Progenitor cell of endocrine pancreas (in vitro differentiated cells): ENCODE results near the gene FRRS1. TPM values are rescaled to one million over a fixed set of nuclear protein-coding genes. Genes with fewer than 3 reads are reported as not detected.

ENCODE experiments used
- DNase-seq: peaks from one replicate; pipeline ENCODE4 v3.0.0; 2021; ENCODE audit warnings: low spot score; ENCODE audit not compliant: unreplicated experiment
- H3K27ac Mint-ChIP-seq: 2 replicates; pipeline ENCODE4 v1.8.0; 2021; ENCODE audit warnings: mild to moderate bottlenecking, moderate library complexity, mixed read lengths
- H3K27me3 Mint-ChIP-seq: 2 replicates; pipeline ENCODE4 v1.8.0; 2021; ENCODE audit warnings: mixed read lengths
- H3K36me3 Mint-ChIP-seq: 2 replicates; pipeline ENCODE4 v1.8.0; 2022; ENCODE audit warnings: mixed read lengths; ENCODE audit not compliant: insufficient read depth
- H3K4me1 Mint-ChIP-seq: 2 replicates; pipeline ENCODE4 v1.8.0; 2021; ENCODE audit warnings: low read depth, mixed read lengths
- H3K4me3 Mint-ChIP-seq: 2 replicates; pipeline ENCODE4 v1.8.0; 2021; ENCODE audit warnings: low read depth, mild to moderate bottlenecking, moderate library complexity, mixed read lengths
- H3K9me3 Mint-ChIP-seq: 2 replicates; pipeline ENCODE4 v1.8.0; 2021; ENCODE audit warnings: low read depth, mixed read lengths
- CTCF ChIP-seq: fragments of 200-600 bp; sonication (generic); IDR thresholded peaks from one replicate; pipeline ENCODE4 v1.5.0; 2021; ENCODE audit warnings: antibody characterized with exemption, mild to moderate bottlenecking; ENCODE audit not compliant: unreplicated experiment
- total RNA-seq: library from RNA; stranded (reverse); gene quantifications from 2 replicates; pipeline ENCODE4 v1.2.1, GENCODE V29; 2021

Gene FRRS1
- total RNA-seq, 1 donor from 2014 or later: 8.6 TPM

DNA sequence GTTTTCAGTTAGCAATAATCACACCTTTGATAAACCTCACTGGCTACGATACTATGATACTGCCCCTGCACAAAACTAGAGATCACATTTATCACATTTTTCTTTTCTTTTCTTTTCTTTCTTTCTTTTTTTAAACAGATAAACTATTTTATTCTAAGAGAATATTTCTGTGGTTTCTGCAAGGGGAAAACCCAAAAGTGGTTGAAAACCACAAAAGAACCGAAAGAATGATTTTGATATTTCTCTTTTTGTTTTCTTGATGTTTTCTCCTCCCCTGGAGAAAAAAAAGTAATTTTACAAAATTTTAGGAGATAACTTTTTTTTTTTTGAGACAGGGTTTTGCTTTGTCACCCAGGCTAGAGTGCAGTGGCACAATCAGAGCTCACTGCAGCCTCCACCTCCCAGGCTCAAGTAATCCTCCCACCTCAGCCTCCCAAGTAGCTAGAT, 18.4 kb upstream of the FRRS1 start:
- Mint-ChIP-seq H3K4me1 (no peaks in the 10 kb centered on the region), H3K4me3 (no peak overlapping the region)
- TF ChIP-seq CTCF: no peak

GRCh38 chr1:99784143-99784542, 17.7 kb upstream of the FRRS1 start:
- Mint-ChIP-seq H3K4me3 (no peak overlapping the region), H3K36me3 (no peaks in the 10 kb centered on the region), H3K9me3 (no peaks in the 10 kb centered on the region), H3K4me1 (no peaks in the 10 kb centered on the region), H3K27ac (no peak overlapping the region), H3K27me3 (no peaks in the 10 kb centered on the region)
- no peak for TF ChIP-seq CTCF
- DNase-seq: no peak

More for the DNA sequence above, 18.4 kb upstream of the FRRS1 start:
- no peaks in the 10 kb centered on the region for H3K27me3 Mint-ChIP-seq
- no peaks in the 10 kb centered on the region for H3K36me3 Mint-ChIP-seq
- no peak overlapping the region for H3K27ac Mint-ChIP-seq
- H3K9me3 Mint-ChIP-seq: no peaks in the 10 kb centered on the region
- no peak for DNase-seq

DNA sequence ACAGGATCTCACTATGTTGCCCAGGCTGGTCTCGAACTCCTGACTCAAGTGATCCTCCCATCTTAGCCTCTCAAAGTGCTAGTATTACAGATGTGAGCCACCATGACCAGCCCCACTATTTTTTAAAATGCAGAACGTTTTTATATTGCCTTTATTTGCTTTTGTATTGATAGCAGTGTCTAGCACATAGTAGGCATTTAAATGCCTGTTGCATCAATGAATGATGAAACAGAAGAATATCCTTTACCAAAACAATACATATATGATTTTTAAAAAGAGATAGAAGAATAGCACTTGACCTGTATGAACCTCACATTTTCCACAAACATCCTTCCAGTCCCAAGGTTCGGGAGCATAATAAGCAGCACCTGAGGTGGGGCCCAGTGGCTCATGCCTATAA, 16.5 kb upstream of the FRRS1 start:
- no peaks in the 10 kb centered on the region for H3K27me3 Mint-ChIP-seq
- no peak for DNase-seq
- no peak overlapping the region for H3K4me3 Mint-ChIP-seq
- H3K9me3 Mint-ChIP-seq: no peaks in the 10 kb centered on the region
- no peak for TF ChIP-seq CTCF
- H3K36me3 Mint-ChIP-seq: no peaks in the 10 kb centered on the region
- no peak overlapping the region for H3K27ac Mint-ChIP-seq
- no peaks in the 10 kb centered on the region for H3K4me1 Mint-ChIP-seq

DNA sequence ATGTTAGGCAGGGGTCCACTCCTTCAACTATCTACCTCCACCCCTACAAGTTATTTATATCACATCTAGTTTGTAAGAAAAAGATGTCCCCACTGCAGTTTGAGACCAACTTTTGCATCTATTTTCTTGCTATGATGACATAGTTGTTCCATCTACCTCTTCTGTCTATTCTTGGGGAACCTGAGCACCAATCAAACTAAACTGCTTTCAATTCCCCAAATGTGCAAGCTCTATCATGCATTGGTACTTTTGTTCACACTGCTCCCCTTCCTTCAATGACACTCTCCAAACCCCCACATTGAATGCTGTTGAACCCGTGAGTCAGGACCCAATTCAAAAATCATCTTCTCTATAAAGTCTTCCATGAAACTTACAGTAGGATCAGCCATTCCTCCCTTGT, 16.0 kb upstream of the FRRS1 start:
- Mint-ChIP-seq H3K4me1 (no peaks in the 10 kb centered on the region), H3K4me3 (no peak overlapping the region)
- TF ChIP-seq CTCF: no peak

GRCh38 chr1:99781798-99782197, 15.4 kb upstream of the FRRS1 start:
- no peak for DNase-seq
- Mint-ChIP-seq H3K36me3 (no peaks in the 10 kb centered on the region), H3K9me3 (no peaks in the 10 kb centered on the region), H3K4me3 (no peak overlapping the region), H3K27me3 (no peaks in the 10 kb centered on the region), H3K4me1 (no peaks in the 10 kb centered on the region), H3K27ac (no peak overlapping the region)
- no peak for TF ChIP-seq CTCF

More for the DNA sequence above, 16.0 kb upstream of the FRRS1 start:
- DNase-seq: no peak
- Mint-ChIP-seq H3K27ac (no peak overlapping the region), H3K36me3 (no peaks in the 10 kb centered on the region), H3K27me3 (no peaks in the 10 kb centered on the region), H3K9me3 (no peaks in the 10 kb centered on the region)
